ENCODE results near the gene UCK2.
A peak's percentile ranks its signal among the peaks of the same experiment; 100 is the strongest.

The UCK2 gene

DNA sequence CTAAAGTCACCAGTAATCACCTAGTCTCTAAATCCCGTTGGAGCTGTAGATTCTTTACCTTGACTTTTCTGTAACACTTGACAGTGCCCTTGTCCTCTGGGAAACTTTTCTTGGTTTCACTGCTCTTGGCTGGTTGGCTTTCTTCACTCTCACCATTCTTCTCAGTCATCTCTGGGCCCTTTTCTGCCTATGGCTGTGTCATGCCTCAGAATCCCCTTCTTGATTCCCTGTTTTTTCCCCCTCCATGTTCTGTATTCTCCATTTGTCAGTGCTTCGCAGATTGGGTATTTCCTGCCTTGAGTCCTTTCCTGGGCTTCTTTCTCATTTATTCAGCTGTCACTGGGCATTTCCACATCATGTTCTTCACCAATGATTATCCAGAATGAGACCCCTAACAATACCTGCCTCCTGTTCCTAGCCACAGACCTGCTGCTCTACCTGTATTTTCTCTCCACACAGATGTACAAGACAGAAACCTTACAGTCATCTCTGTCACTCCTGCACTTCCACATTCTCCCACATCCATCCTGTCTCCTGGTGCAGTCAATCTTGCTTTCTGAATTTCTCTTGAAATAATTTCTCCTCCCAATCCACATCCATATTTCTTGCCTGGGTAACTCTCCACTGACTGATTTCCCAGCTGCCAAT, 14.7 kb downstream of the UCK2 start:
- peak overlapping the region; percentile 6; the same call in 1 of the 2 replicates for H3K4me3 ChIP-seq (ENCODE audit: low read length)
- TF ChIP-seq ZNF274 (IDR thresholded peaks at IDR 0.05; ENCODE audit: low read depth, low read length) = no peak

GRCh38 chr1:165842671-165843129, 15.3 kb downstream of the UCK2 start:
- H3K4me3 ChIP-seq (ENCODE audit: low read length) = peak overlapping the region; percentile 6; the same call in 1 of the 2 replicates
- no peak for TF ChIP-seq ZNF274 (IDR thresholded peaks at IDR 0.05; ENCODE audit: low read depth, low read length)

DNA sequence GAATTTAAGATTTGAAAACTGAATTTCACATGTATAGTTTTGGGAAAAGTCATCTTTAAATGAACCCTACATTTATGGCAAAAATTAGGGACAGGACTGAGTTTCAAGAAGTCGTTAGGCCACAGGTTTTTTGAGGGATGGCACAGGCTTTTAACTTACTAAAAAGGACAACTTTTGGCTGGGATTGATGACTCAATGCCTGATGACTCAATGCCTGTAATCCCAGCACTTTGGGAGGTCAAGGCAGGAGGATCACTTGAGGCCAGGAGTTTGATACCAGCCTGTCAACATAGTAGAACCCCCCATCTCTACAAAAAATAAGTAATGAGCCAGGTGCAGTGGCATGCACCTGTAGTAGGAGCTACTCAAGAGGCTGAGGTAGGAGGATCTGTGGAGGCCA, 15.9 kb downstream of the UCK2 start:
- H3K4me3 ChIP-seq (ENCODE audit: low read length) = no peak overlapping the region
- no peak for TF ChIP-seq ZNF274 (IDR thresholded peaks at IDR 0.05; ENCODE audit: low read depth, low read length)

- H3K4me3 ChIP-seq (ENCODE audit: low read length) = no peak overlapping the region
- no peak for TF ChIP-seq ZNF274 (IDR thresholded peaks at IDR 0.05; ENCODE audit: low read depth, low read length)
Measured at GRCh38 chr1:165844114-165844798, 16.8 kb downstream of the UCK2 start.

GRCh38 chr1:165844933-165845332, 17.5 kb downstream of the UCK2 start:
- no peak overlapping the region for H3K4me3 ChIP-seq (ENCODE audit: low read length)
- TF ChIP-seq ZNF274 (IDR thresholded peaks at IDR 0.05; ENCODE audit: low read depth, low read length) = no peak

- TF ChIP-seq ZNF274 (IDR thresholded peaks at IDR 0.05; ENCODE audit: low read depth, low read length) = no peak
- no peak overlapping the region for H3K4me3 ChIP-seq (ENCODE audit: low read length)
Measured at GRCh38 chr1:165845569-165845968, 18.2 kb downstream of the UCK2 start.

DNA sequence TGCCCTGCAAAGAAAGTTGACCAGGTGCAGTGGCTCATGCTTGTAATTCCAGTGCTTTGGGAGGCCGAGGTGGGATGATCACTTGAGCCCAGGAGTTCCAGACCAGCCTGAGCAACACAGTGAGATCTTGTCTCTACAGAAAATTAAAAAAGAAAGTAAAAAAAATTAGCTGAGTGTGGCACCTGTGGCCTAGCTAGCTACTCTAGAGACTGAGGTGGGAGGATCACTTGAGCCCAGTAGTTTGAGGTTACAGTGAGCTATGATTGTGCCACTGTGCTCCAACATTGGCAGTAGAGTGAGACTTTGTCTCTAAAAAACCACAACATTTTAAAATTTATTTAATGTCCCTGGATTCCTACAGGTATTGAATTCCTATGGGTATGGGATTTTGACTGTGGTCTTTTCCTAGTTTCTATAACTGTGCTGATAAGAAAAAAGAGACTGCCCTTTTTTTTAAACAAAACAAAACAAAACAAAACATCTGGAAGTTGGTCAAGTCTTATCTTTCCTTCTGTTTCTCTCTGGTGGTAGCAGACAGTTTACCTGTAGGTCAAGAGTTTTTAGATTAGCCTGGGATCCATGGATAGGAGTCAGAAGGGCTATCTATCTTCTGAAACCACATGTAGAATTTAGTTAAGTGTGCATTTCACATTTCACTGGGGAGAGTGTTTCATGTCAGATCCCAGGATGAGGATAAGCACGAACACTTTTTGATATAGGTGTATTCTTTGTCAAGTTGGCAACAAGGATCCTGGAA, 18.8 kb downstream of the UCK2 start:
- TF ChIP-seq ZNF274 (IDR thresholded peaks at IDR 0.05; ENCODE audit: low read depth, low read length) = no peak
- no peak overlapping the region for H3K4me3 ChIP-seq (ENCODE audit: low read length)

GRCh38 chr1:165847486-165847885, 20.1 kb downstream of the UCK2 start:
- TF ChIP-seq ZNF274 (IDR thresholded peaks at IDR 0.05; ENCODE audit: low read depth, low read length) = no peak
- H3K4me3 ChIP-seq (ENCODE audit: low read length) = no peak overlapping the region

DNA sequence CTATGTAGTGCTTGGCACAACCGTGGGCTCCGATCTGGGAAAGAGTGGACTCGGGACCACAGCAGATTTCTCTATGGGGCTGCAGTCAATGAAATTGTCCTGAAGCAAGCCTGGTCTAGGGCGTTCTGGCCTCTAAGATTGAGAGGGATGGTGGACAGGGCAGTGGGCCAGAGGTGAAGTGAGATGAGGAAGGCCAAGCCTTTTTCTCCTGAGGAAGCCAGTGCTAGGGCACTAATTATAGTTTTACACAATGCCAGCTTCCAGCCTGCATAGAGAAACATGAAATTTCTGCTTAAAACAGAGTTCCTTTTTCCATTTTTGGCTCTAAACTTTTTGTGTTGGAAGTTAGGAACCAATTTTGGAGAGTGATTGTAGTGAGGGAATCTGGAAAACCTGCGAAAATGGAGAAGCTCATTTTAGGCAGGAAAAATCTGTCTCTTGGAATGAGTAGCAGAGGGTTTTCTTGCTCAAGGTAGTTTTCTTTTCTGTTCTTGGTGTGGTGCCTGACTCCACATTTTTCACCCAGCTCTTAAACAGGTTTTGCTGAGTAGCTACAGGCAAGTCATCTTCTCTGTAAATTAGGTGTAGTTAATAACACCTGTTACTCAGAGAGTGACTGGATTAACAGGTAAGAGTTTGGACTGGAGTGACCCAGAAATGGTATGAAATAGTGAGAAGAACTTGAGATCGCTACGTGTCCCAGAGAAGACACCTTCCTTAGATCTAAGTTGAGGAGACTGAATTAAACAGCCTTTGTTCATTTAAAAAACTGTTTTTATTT, 22.1 kb downstream of the UCK2 start:
- no peak overlapping the region for H3K4me3 ChIP-seq (ENCODE audit: low read length)
- TF ChIP-seq ZNF274 (IDR thresholded peaks at IDR 0.05; ENCODE audit: low read depth, low read length) = no peak

DNA sequence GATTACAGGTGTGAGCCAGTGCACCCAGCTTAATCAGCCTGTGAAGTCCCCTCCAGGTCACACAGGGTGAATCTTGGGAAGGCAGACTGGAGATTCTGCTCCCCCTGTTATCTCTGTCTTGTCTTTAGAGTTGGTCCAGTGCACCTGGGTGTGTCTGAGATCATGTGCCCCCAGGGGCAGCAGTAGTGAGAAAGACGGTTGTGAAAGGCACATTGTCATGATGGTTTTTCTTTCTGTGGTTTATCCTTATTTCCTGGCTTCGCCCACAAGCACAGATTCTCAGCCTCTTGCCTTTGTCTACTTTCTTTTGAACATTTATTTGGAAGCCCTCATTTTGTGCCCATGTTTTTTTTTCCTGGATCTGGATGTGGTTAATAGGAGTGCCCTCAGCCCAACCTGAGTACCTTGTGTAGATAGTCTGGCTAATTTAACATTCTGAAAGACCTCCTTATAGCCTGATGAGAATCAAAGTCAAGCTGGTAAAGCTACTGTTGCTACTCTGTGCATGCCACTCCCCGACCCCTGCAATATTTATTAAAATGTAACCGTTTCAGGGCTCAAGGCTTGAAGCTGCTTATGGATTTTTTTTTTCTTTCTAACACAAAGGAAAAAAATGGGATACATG, 23.7 kb downstream of the UCK2 start:
- H3K4me3 ChIP-seq (ENCODE audit: low read length) = no peak overlapping the region; the same call in 1 of the 2 replicates
- no peak for TF ChIP-seq ZNF274 (IDR thresholded peaks at IDR 0.05; ENCODE audit: low read depth, low read length)

DNA sequence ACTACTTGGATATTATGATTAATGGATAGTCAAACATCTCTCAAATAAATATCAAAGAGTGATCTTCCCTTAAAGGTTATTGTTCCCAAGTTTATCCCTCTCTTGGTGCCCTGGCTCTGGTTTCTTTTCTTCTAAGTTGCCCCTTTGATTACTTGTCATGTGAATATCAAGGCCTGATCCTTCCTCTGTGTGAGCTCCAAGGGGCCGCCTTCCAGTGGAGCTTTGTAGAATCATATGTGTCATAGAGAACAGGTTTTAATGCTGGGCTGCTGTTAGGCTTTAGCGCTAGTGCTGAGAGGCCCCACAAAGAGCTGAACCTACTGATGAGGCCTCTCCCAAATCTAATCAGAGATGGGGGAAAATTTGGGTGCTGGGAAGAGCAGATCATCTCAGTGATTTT, 25.5 kb downstream of the UCK2 start:
- TF ChIP-seq ZNF274 (IDR thresholded peaks at IDR 0.05; ENCODE audit: low read depth, low read length) = no peak
- H3K4me3 ChIP-seq (ENCODE audit: low read length) = no peak overlapping the region

DNA sequence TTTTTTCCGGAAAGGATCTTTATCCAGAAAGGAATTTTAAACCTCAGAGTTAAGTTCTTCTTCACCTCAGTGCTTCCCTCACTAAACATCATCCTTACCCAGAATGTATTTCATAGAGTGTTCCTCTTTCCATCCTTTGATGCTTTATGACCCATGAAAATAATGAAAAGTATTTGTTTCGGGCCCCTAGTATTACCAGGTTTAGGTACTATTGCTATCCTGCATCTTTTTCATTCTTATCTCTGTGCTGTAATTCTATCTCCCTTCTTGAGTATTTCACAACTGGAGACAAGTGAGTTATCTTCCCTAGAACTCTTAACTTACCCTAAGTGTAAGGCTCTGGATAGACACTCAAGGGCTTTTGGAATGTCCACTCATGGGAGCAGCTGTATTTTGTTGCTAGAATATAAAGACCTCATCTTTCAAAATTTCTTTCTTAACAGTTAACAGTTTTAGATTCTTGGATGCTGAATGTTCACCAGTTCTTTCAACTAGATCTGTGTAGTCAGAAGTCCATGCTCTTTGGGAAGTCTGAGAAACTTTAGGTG, 26.2 kb downstream of the UCK2 start:
- no peak overlapping the region for H3K4me3 ChIP-seq (ENCODE audit: low read length)
- TF ChIP-seq ZNF274 (IDR thresholded peaks at IDR 0.05; ENCODE audit: low read depth, low read length) = no peak

GRCh38 chr1:165854101-165854845, 26.9 kb downstream of the UCK2 start:
- TF ChIP-seq ZNF274 (IDR thresholded peaks at IDR 0.05; ENCODE audit: low read depth, low read length) = no peak
- no peak overlapping the region for H3K4me3 ChIP-seq (ENCODE audit: low read length)
